WERI-Rb-1 (cell line): Measurements from ENCODE around the gene E2F4.

ENCODE experiments used
- DNase-seq: peaks from one replicate; pipeline ENCODE4 v3.0.0-alpha.2; 2020
- H3K27ac ChIP-seq: fragments of 250-450 bp; sonication (Bioruptor Pico); 2 replicates; pipeline ENCODE4 v1.5.1; 2020; ENCODE audit warnings: mild to moderate bottlenecking, moderate library complexity
- H3K27me3 ChIP-seq: fragments of 250-450 bp; sonication (Bioruptor Pico); 2 replicates; pipeline ENCODE4 v1.5.1; 2021; ENCODE audit warnings: mild to moderate bottlenecking, low read depth, moderate library complexity; ENCODE audit not compliant: insufficient read depth, severe bottlenecking
- H3K36me3 ChIP-seq: fragments of 250-450 bp; sonication (Bioruptor Pico); 2 replicates; pipeline ENCODE4 v1.5.1; 2020; ENCODE audit warnings: mild to moderate bottlenecking, moderate library complexity
- H3K4me3 ChIP-seq: 2 replicates; pipeline ENCODE4 v1.5.1; 2011; ENCODE audit warnings: low read depth, mild to moderate bottlenecking, control low read depth, low read length
- H3K9me3 ChIP-seq: fragments of 250-450 bp; sonication (Bioruptor Pico); 2 replicates; pipeline ENCODE4 v1.5.1; 2021; ENCODE audit warnings: mild to moderate bottlenecking, moderate library complexity; ENCODE audit not compliant: severe bottlenecking
- CTCF ChIP-seq: IDR thresholded peaks from 2 replicates; pipeline ENCODE4 v1.5.1; 2011; ENCODE audit warnings: low read depth, mild to moderate bottlenecking, control low read depth, inconsistent platforms, low read length

Gene E2F4

DNA sequence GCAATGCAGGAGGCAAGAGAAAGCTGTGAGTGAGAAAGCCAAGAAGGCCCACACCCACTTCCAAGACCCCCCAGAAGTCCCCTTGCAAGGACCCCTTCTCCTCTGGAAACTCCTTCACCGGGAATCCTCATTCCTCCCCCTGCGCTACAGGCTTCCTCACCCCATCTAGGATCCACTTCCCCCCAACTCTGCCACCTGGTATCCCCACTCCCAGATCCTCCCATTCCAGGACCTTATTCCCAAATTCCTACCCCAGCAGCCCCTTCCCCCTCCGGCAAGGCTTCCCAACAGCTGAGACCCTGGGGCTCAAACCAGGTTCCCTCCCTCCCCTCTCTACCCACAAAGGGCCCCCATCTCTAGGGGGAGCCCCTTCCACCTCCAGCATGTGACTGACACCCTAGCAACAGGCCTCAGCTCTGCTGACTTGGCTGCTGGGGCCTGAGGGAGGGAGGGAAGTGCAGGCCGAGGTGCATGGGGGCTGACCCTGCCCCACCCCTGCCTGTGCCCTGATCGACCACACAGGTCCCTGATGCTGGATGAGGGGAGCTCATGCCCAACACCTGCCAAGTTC, 25.3 kb upstream of the E2F4 start:
- no peak for DNase-seq
- H3K4me3 ChIP-seq = no peak overlapping the region
- no peaks in the 10 kb centered on the region for H3K9me3 ChIP-seq
- H3K27ac ChIP-seq = no peak overlapping the region
- H3K36me3 ChIP-seq = no peaks in the 10 kb centered on the region
- TF ChIP-seq CTCF = no peak
- H3K27me3 ChIP-seq = no peaks in the 10 kb centered on the region

DNA sequence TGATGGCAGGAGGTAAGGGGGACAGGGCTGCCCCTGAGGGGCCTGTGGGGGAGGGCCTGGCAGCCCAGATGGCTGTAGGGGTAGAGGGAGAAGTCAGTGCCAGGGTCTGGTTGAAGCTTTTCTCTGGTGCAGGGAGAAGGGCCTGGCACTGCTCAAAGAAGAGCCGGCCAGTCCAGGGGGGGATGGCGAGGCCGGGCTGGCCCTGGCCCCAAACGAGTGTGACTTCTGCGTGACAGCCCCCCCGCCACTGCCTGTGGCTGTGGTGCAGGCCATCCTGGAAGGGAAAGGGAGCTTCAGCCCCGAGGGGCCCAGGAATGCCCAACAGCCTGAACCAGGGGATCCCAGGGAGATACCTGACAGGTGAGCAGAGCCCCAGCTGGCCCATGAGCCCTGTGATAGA, 24.4 kb upstream of the E2F4 start:
- Histone ChIP-seq H3K36me3 (no peaks in the 10 kb centered on the region), H3K27me3 (no peaks in the 10 kb centered on the region), H3K27ac (peak overlapping the region; percentile 43), H3K9me3 (no peaks in the 10 kb centered on the region), H3K4me3 (no peak overlapping the region)
- no peak for DNase-seq
- TF ChIP-seq CTCF = no peak

DNA sequence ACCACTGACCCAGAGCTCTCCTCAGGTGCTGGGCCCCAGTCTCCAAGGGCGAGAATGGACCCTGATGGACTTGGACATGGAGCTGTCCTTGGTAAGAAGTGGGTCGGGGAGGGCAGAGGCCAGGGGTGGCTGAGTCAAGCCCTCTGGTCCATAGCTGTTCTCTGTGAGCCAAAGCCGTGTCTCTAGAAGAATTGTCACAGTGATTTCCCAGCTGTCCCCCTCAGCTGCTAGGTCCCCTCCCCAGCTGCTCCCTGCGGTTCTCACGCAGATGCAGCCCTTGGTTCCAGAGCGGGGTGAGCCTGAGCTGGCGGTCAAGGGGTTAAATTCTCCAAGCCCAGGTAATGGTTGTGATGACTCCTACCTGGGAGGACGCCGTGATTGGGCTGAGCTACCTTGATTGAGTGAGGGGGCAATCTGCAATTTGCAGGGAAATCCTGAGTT, 22.9 kb upstream of the E2F4 start:
- H3K9me3 ChIP-seq = no peaks in the 10 kb centered on the region
- no peak for TF ChIP-seq CTCF
- H3K27ac ChIP-seq = peak overlapping the region; percentile 94
- no peaks in the 10 kb centered on the region for H3K36me3 ChIP-seq
- no peaks in the 10 kb centered on the region for H3K27me3 ChIP-seq
- peak overlapping the region; percentile 62 for H3K4me3 ChIP-seq
- no peak for DNase-seq

DNA sequence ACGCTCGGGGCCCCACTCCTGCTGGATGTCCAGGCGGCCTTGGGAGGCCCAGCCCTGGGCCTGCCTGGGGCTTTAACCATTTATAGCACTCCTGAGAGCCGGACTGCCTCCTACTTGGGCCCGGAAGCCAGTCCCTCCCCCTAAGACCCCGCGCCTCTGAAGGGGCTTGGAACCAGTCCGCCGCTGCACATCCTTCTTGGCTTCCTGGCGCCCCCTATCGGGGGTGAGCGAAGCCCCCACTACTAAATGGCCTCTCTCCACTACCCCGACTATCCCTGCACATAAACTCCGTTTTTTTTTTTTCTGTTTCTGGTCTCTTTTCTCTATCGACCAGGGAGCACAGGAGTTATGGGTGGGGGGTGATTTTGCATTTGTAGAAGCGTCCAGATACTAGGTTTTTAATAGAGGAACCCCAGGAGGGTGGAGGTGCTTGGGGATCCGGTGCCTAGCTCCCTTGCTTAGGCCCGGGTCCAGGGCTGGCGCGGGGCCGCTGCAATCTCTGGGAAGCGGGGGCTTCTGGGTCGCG, 22.2 kb upstream of the E2F4 start:
- no peaks in the 10 kb centered on the region for H3K27me3 ChIP-seq
- peak; percentile 87 for DNase-seq
- H3K36me3 ChIP-seq = peaks cover 1% of the 10 kb centered on the region
- peak; percentile 79 for TF ChIP-seq CTCF
- H3K9me3 ChIP-seq = no peaks in the 10 kb centered on the region
- peak overlapping the region; percentile 94 for H3K27ac ChIP-seq
- H3K4me3 ChIP-seq = peak overlapping the region; percentile 62

- Histone ChIP-seq H3K9me3 (no peaks in the 10 kb centered on the region), H3K4me3 (peak within 1 kb of the TSS; percentile 62), H3K27ac (peak within 1 kb of the TSS; percentile 94), H3K27me3 (no peaks in the 10 kb centered on the region), H3K36me3 (peaks cover 8% of the 10 kb centered on the region)
- 0 out of 2 replicates have a peak, but pooled peaks have one; percentile 20 for TF ChIP-seq CTCF
- DNase-seq = peak; percentile 94
Measured at GRCh38 chr16:67170168-67170948, 21.6 kb upstream of the E2F4 start, which contains the start of gene NOL3. NOL3 (plus strand) TSS chr16:67170538.
